Brain pericyte (primary cell): ENCODE data around the gene GPATCH1.
"Not testable (repeated sequence)": the region's sequence is repeated elsewhere in the genome, so short reads cannot be mapped to it uniquely, and the experiment has no call there.

Experiments
- DNase-seq: peaks from one replicate; pipeline ENCODE4 v3.0.0-alpha.2; 2012; ENCODE audit warnings: low read depth, low spot score

Gene GPATCH1

DNA sequence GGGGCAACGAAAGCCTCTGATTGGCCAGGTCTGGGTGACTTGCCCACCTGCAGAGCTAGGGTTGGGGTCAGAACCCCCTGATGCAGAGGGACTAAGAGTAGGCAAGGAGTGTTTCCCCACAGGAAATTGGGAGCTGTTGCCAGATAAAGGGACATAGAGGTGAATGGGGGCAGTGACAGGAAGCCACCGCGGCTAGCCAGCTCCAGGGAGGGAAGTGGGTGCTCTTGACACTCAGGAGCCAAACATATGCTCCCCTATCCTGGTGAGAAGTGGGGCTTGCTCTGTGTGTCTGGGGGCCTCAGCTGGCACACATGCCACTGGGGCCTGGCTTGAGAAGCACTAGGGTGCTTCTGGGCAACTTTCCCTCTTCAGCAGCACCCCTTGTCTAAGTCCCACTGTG is 76.9 kb downstream of the GPATCH1 start:
- DNase-seq: no peak

DNA sequence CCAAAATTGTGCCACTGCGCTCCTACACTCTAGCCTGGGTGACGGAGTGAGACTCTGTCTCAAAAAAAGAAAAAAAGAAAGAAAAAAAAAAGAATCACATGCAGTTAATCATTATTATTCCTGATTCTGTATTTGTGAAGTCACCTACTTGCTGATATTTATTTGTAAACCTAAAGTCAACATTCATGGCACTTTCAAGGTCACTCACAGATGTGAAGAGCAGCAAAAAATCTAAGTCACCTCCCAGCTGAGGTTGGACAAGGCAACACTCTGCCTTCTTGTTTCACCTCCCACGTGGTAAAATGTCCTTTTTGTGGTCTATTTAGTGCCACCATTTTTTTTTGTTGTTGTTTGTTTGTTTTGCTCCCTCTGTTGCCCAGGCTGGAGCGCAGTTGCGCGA is 77.4 kb downstream of the GPATCH1 start:
- no peak for DNase-seq

DNA sequence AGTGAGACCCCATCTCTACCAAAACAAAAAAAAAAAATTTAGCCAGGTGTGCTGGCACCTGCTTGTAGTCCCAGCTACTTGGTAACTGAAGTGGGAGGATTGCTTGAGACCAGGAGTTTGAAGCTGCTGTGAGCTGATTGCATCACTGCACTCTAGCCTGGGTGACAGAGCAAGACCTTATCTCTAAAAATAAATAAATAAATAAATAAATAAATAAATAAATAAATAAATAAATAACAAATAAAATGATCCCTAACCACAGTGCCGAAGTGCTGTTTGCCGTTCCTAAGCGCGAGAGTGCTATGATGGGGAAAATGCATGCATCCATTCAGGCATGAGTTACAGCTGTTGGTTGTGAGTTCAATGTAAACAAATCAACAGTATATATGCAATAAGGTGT is 78.2 kb downstream of the GPATCH1 start:
- no peak for DNase-seq

DNA sequence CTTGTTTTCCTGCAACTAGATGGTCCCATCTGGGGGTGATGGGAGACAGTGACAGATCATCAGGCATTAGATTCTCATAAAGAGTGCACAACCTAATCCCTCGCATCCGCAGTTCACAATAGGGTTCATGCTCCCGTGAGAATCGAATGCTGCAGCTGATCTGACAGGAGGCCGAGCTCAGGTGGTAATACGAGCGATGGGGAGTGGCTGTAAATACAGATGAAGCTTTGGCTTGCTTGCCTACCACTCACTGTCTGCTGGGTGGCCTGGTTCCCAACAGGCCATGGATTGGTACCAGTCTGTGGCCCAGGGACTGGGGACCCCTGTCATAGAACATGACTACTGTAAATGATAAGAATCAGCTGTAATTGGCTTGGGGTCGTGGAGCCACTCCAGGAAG is 78.9 kb downstream of the GPATCH1 start:
- DNase-seq: no peak

DNA sequence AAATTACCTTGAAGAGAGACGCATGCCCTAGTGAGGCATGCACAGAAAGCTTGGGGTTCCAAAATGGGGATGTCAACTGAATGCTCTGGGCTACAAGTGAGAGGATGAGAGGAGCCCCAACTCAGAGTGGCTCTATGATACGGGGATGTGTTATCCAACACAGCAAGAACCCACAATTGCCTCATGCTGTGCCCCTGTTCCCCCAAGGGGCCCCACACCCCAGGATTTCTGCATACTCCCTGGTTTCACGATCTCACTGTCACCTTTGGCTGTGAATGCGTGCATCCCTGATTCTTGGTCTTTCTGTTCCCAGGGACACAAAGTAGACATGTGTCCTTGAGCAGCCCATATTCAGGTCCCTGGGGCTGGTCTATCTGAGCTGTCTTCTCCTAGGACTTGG is 80.2 kb downstream of the GPATCH1 start:
- DNase-seq: no peak

DNA sequence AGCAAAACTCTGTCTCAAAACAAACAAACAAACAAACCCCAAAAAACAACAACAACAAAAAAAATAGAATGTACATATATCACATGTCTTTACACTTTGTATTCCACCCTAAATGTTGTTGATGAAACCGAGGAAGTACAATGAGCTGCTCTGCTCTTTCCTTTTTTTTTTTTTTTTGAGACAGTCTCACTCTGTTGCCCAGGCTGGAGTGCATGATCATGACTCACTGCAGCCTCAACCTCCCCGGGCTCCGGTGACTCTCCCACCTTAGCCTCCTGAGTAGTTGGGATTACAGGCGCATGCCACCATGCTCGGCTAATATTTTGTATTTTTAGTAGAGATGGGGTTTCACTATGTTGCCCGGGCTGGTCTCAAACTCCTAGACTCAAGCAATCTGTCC is 82.5 kb downstream of the GPATCH1 start:
- no peak for DNase-seq

DNA sequence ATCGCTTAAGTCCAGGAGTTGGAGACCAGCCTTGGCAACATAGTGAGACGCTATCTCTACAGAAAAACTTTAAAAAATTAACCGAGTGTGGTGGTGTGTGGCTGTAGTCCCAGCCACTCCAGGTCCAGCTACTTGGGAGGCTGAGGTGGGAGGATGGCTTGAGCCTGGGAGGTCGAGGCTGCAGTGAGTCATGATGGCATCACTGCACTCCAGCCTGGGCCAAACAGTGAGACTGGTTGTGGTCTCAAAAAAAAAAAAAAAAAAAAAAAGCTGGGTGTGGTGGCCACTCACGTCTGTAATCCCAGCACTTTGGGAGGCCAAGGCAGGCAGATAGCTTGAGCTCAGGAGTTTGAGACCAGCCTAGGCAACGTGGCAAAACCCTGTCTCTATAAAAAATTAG is 85.1 kb downstream of the GPATCH1 start:
- DNase-seq: not testable (repeated sequence)

DNA sequence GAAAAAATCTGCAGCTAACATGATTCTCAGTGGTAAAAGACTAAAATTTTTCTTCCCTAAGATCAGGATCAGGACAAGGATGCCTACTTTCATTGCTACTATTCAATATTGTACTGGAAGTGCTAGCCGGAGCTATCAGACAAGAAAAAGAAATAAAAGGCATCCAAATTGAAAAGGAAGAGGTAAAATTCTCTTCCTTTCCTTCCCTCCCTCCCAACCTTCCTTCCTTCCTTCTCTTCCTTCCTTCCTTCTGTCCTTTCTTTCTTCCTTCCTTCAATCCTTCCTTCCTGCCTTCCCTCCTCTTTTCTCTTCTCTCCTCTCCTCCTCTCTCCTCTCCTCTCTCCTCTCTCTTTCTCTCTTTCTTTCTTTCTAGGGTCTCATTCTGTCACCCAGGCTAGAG is 86.5 kb downstream of the GPATCH1 start:
- DNase-seq: no peak

DNA sequence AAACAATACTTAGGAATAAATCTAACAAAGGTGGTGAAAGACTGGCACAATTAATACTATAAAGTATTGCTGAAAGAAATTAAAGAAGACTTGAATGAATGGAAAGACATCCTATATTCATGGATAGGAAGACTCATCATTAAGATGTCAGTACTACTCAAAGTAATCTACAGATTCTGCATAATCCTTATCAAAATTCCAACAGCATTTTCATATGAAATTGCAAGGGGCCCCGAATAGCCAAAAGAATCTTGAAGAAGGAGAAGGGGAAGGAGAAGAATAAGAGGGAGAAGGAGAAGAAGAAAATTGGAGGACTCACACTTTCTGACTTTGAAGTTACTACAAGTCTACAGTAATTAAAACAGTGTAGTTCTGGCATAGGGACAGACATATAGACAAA is 87.5 kb downstream of the GPATCH1 start:
- no peak for DNase-seq

DNA sequence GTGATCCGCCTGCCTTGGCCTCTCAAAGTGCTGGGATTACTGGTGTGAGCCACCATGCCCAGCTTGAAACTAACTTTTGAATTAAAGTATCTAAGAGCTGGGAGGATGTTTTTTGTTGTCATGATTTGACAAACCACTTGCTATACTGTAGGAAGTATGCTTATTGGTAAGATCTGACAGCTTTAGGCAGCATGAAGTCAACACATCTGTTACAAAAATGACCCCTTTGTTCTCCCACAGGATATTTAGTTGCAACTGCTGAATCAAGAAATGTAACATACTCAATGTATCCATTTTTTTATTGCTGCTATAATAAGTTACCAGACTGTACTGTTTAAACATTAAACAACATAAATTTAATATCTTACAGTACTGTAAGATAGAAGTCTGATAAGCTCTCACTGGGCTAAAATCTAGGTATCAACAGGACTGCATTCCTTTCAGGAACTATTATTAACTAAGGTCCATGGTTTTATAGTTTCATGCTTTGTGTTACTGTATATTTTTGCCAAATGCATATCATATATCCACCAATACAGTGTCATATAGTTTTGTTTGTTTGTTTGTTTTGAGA is 90.3 kb downstream of the GPATCH1 start:
- DNase-seq: no peak

DNA sequence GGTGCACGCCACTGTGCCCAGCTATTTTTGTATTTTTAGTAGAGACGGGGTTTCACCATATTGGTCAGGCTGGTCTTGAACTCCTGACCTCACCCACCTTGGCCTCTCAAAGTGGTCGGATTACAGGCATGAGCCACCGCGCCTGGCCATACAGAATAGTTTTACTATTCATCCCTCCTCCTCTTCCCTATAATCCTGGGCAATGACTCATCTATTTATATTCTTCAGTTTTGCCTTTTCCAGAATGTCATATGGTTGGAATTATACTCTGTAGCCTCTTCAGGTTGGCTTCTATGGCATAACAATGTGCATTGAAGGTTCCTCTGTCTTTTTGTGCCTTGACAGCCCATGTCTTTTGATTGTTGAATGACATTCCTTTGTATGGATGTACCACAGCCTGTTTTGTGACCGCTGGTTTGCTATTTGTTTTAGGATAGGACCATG is 91.0 kb downstream of the GPATCH1 start:
- no peak for DNase-seq

DNA sequence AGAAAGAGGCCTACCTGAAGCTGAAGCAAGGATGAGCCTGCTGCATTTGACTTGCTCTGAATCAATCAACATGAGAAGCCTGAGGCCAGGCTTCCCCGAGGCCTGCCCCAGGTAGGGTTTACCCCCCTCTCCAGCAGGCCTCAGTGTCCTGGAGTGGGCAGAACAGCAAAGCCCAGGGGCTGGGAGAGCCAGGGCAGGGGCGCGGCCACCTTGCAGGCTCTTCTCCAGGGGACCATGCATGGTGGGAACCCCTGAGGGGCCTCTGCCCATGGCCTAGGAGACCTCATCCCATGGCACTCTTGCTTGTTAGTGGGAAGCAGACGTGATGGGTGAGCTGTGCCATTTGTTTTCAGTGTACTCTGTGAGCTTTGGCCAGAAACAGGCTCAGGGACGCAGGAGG is 93.2 kb downstream of the GPATCH1 start:
- DNase-seq: no peak

DNA sequence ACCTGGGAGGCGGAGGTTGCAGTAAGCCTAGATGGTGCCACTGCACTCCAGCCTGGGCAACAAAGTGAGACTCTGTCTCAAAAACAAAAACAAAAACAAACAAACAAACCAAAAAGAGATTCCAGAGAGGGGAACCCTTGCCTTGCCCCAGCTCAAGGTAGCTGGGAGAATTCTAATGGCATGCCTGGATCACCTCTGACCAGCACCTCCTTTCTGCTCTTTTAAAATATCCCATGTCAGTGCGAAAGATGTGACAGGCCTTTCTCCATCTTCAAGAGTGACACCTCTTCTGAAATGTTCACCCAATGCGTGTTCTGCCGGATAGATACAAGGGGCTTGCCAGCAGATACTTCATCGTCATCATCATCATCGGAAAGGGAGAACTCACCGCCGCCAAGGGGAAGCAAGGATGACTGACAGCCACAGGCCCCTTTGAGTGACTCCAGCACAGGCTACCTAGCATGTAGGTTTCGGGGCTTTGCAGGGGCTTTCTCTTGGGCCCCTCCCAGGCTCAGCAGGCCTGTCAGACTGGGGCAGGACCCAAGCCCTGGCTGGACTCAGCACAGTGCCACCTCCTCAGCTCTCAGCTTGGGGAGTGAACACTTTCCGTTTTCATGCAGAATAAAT is 94.3 kb downstream of the GPATCH1 start:
- DNase-seq: no peak

DNA sequence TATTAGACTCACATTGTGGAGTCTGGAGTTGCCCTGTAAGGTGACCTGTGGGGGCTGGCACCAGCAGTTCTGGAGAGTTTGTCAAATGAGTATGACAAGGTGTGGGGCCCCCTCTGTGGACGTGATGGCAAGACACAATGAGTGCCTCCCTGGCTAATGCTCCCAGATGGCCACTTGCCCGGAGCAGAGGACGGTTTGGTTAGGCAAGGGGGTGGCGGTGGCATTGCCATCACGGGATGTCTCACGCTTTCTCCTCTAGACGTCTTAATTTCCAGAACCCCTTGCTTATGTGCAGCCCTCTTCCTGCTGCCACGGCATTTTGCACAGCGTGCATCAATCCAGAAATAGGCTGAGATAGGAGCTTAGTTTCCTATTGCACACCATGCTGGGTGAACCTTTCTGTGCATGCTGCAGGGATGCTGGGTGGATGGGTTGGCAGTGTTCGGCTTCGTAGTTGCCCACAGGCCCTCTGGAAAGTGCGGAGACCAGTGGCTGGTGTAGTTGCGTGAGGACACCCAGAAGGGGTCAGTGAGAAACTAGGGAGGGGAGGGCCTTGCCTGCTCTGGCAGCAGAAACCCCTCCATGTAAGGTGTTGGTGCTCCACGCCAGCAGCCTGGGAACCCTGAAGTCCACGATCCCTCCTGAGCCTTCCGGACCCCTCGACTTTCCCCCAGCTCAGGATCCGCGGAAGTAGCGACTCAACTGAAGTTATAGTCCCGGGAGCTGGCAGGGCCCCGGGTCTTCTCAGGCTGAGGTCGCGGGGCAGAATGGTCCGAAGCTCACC is 95.1 kb downstream of the GPATCH1 start:
- DNase-seq: no peak

DNA sequence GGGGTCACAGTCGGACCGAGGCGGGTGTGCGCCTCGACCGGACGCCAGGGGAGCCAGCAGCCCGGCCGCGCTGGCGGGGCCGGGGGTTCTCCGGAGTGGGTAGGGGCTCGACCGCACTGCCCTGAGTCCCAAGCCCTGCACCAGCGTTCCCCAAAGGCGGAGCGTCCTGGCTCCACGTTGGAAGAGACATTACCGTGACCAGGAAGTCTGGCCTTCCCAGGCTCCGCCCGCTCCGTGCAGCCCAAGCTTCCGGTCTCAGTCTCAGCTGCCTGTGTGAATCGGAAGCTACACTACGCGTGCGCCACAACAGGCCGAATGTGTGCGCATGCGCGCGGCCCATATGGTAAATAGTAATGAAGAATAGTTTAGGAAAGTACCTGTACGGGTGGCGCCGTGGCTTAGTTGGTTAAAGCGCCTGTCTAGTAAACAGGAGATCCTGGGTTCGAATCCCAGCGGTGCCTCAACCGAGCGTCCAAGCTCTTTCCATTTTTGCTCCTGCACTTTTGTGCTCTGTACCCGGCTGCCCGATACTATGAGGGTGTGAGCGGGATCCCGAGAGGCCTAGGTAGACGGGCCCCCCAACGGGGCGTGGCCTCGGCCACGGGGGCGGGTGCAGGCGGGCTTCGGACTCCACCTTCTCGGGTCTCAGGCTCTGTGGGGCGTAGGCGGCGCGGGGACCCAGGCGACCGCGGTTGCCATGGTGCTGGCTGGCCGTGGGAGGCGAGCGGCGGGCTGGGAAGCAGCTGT is 95.9 kb downstream of the GPATCH1 start:
- peak; percentile 97 for DNase-seq

DNA sequence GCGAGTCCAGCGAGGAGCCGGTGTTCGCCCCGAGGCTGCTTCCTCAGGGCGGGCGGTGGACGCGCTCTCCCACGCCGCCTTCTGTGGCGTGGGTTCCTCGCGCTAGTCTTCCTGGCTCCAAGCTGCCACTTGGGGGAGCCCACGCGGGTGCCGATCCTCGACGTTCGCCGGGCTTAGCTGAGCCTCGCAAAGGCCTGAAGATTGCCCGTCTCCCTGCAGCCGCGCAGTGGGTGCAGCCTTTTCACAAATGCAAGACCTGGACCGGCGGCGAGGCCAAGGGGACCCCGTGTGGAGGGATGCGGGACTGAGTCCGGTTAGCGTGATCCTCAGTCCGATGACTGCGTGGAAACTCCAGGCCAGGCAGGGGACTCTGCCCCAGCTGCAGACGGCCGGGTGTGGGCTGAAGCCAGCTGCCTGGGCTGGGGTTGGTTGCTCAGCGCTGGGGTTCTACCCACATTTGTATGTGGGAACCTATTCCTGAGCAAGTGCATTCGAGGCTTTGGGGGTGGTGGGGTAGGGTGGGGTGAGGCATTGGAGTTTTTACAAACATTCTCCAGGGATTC is 96.5 kb downstream of the GPATCH1 start:
- DNase-seq: no peak
